IMR-90 (cell line): ENCODE measurements around the gene PDE5A. TPM values are rescaled to one million over a fixed set of nuclear protein-coding genes. Genes with fewer than 3 reads are reported as not detected.

Experiments
- ATAC-seq: fragments of 200-7000 bp; cut with Tn5 transposase; 2 replicates; pipeline ENCODE4 v1.9.1; 2020; ENCODE audit warnings: low read depth, mild to moderate bottlenecking, moderate library complexity
- BruUV-seq: library from RNA; stranded (reverse); fragments of 400-500 nt; replicated peaks from 2 replicates; lab custom pipeline; 2021; lab: Mats Ljungman, UMichigan
- CTCF ChIA-PET: fragments of 300-600 bp; formaldehyde crosslinking; extraction: SDS; loops from one replicate; lab custom pipeline; 2021; ENCODE audit warnings: antibody characterized with exemption; lab: Yijun Ruan, JAX
- POLR2A ChIA-PET: fragments of 300-600 bp; sonication (Branson Sonifier 250); formaldehyde crosslinking; loops from one replicate; lab custom pipeline; 2022; ENCODE audit warnings: antibody characterized with exemption; ENCODE audit not compliant: unreplicated experiment; lab: Charles Lee
- DNase-seq: peaks from one replicate; pipeline ENCODE4 v3.0.0; 2013
- H2AFZ ChIP-seq: replicated peaks from 2 replicates; pipeline ENCODE3; 2013; ENCODE audit warnings: low read length, mild to moderate bottlenecking; ENCODE audit not compliant: poor library complexity
- H2AK5ac ChIP-seq: 2 replicates; pipeline ENCODE4 v1.6.1; 2013; ENCODE audit warnings: low read depth, low read length, inconsistent platforms
- H2AK9ac ChIP-seq: replicated peaks from 2 replicates; pipeline ENCODE3; 2013; ENCODE audit warnings: mild to moderate bottlenecking, low read depth, low read length, moderate library complexity; ENCODE audit not compliant: poor library complexity
- H2BK120ac ChIP-seq: 2 replicates; pipeline ENCODE4 v1.6.1; 2013; ENCODE audit warnings: low read depth, low read length, inconsistent platforms
- H2BK15ac ChIP-seq: 3 replicates; pipeline ENCODE4 v1.6.1; 2013; ENCODE audit warnings: low read depth, low read length, inconsistent platforms
- H2BK20ac ChIP-seq: 2 replicates; pipeline ENCODE4 v1.6.1; 2013; ENCODE audit warnings: low read depth, mild to moderate bottlenecking, inconsistent platforms, low read length, moderate library complexity
- H2BK5ac ChIP-seq: 2 replicates; pipeline ENCODE4 v1.6.1; 2013; ENCODE audit warnings: mild to moderate bottlenecking, low read depth, low read length, inconsistent platforms; ENCODE audit not compliant: poor library complexity, severe bottlenecking
- H3K14ac ChIP-seq: replicated peaks from 2 replicates; pipeline ENCODE4 v1.6.1; 2013; ENCODE audit warnings: low read depth, low read length, inconsistent platforms
- H3K18ac ChIP-seq: 2 replicates; pipeline ENCODE4 v1.6.1; 2013; ENCODE audit warnings: low read depth, low read length, control low read depth
- H3K23ac ChIP-seq: 2 replicates; pipeline ENCODE4 v1.6.1; 2013; ENCODE audit warnings: low read depth, low read length, inconsistent platforms
- H3K27ac ChIP-seq: 2 replicates; pipeline ENCODE4 v1.5.1; 2013; ENCODE audit warnings: mild to moderate bottlenecking, control low read depth, low read length; ENCODE audit not compliant: insufficient read depth
- H3K27me3 ChIP-seq: 2 replicates; pipeline ENCODE4 v1.6.1; 2013; ENCODE audit warnings: low read length; ENCODE audit not compliant: control insufficient read depth, insufficient read depth
- H3K36me3 ChIP-seq: 2 replicates; pipeline ENCODE4 v1.6.1; 2013; ENCODE audit warnings: low read length, mixed read lengths; ENCODE audit not compliant: control insufficient read depth, insufficient read depth
- H3K4ac ChIP-seq: 2 replicates; pipeline ENCODE4 v1.6.1; 2013; ENCODE audit warnings: low read depth, low read length, inconsistent platforms
- H3K4me1 ChIP-seq: 2 replicates; pipeline ENCODE4 v1.6.1; 2013; ENCODE audit warnings: low read length, mixed read lengths; ENCODE audit not compliant: control insufficient read depth, insufficient read depth
- H3K4me2 ChIP-seq: 2 replicates; pipeline ENCODE4 v1.6.1; 2013; ENCODE audit warnings: low read depth, mild to moderate bottlenecking, control low read depth, low read length, moderate library complexity
- H3K4me3 ChIP-seq: 2 replicates; pipeline ENCODE4 v1.5.1; 2013; ENCODE audit warnings: low read depth, mild to moderate bottlenecking, control low read depth, low read length, moderate library complexity; ENCODE audit not compliant: insufficient read depth
- H3K56ac ChIP-seq: 2 replicates; pipeline ENCODE4 v1.6.1; 2013; ENCODE audit warnings: low read length, inconsistent platforms; ENCODE audit not compliant: insufficient read depth; ENCODE audit errors: extremely low read depth
- H3K79me1 ChIP-seq, 2 experiments: 2 replicates each; pipeline ENCODE4 v1.6.1; 2013; ENCODE audit warnings: low read length in 2 of 2, inconsistent platforms in 1 of 2, low read depth in 1 of 2
- H3K9ac ChIP-seq: 2 replicates; pipeline ENCODE4 v1.6.1; 2013; ENCODE audit warnings: low read depth, low read length, control low read depth
- H3K9me1 ChIP-seq: 2 replicates; pipeline ENCODE4 v1.6.1; 2013; ENCODE audit warnings: low read length, inconsistent platforms; ENCODE audit not compliant: insufficient read depth
- H3K9me3 ChIP-seq: 2 replicates; pipeline ENCODE4 v1.6.1; 2013; ENCODE audit warnings: low read length; ENCODE audit not compliant: control insufficient read depth, insufficient read depth
- H4K20me1 ChIP-seq: 2 replicates; pipeline ENCODE4 v1.6.1; 2013; ENCODE audit warnings: low read length, inconsistent platforms; ENCODE audit not compliant: insufficient read depth
- H4K5ac ChIP-seq: 2 replicates; pipeline ENCODE4 v1.6.1; 2013; ENCODE audit warnings: mild to moderate bottlenecking, low read depth, low read length, control low read depth
- H4K8ac ChIP-seq, 2 experiments: 2 replicates each; pipeline ENCODE4 v1.6.1; 2013; ENCODE audit warnings: low read depth in 2 of 2, low read length in 2 of 2, control low read depth in 1 of 2, inconsistent platforms in 1 of 2
- H4K91ac ChIP-seq: 2 replicates; pipeline ENCODE4 v1.6.1; 2013; ENCODE audit warnings: low read depth, low read length, inconsistent platforms; ENCODE audit not compliant: insufficient read depth
- CEBPB ChIP-seq: IDR thresholded peaks from 2 replicates; pipeline ENCODE4 v1.6.1; 2012; ENCODE audit warnings: low read depth, low read length, improper control_type of control experiment
- CHD1 ChIP-seq: IDR thresholded peaks from 2 replicates; pipeline ENCODE4 v1.6.1; 2012; ENCODE audit warnings: low read depth, low read length, improper control_type of control experiment
- FOS ChIP-seq: fragments of 150-350 bp; IDR thresholded peaks from 2 replicates; pipeline ENCODE4 v1.6.1; 2016; ENCODE audit warnings: low read depth, low read length
- RAD21 ChIP-seq: IDR thresholded peaks from 2 replicates; pipeline ENCODE4 v1.6.1; 2012; ENCODE audit warnings: low read length, improper control_type of control experiment
- RCOR1 ChIP-seq: IDR thresholded peaks from 2 replicates; pipeline ENCODE4 v1.6.1; 2012; ENCODE audit warnings: mild to moderate bottlenecking, low read length, improper control_type of control experiment; ENCODE audit not compliant: insufficient replicate concordance
- RFX5 ChIP-seq: IDR thresholded peaks from 2 replicates; pipeline ENCODE4 v1.8.0; 2012; ENCODE audit warnings: low read depth, mild to moderate bottlenecking, low read length, moderate library complexity
- dilution Hi-C: fragments of 300-500 bp; cut with HindIII; formaldehyde crosslinking; loops from one replicate; pipeline ENCODE4 v1.14.3; 2018; ENCODE audit warnings: low sequenced_read_pairs; ENCODE audit not compliant: unreplicated experiment
- in situ Hi-C: fragments of 300-500 bp; cut with MboI; formaldehyde crosslinking; loops from 3 replicates; pipeline ENCODE4 v1.14.3; 2019; ENCODE audit warnings: low sequenced_read_pairs, inconsistent platforms, mixed read lengths
- intact Hi-C: fragments of 100-400 bp; cut with micrococcal nuclease; formaldehyde crosslinking; loops from 2 replicates; pipeline ENCODE4 v1.10.0; 2022
- polyA plus RNA-seq, 3 experiments: library from polyadenylated mRNA; depleted of rRNA; stranded (reverse); fragments of >200 nt; gene quantifications; 2 replicates each; pipeline ENCODE4 v1.2.3, GENCODE V29; 2012; ENCODE audit warnings: low replicate concordance in 1 of 3
- total RNA-seq: library from RNA; depleted of rRNA; stranded (reverse); fragments of >200 nt; gene quantifications from 2 replicates; pipeline ENCODE4 v1.2.3, GENCODE V29; 2012
- TF ChIP-seq, protein P1 (sequence below): fragments of 150-350 bp; IDR thresholded peaks from 2 replicates; pipeline ENCODE4 v1.6.1; 2016; ENCODE audit warnings: low read depth, mild to moderate bottlenecking, low read length, moderate library complexity, borderline replicate concordance

Gene PDE5A
- total and polyA plus RNA-seq, 2 of the 4 experiments (the other 2 are of a cell fraction): 101 to 770 TPM

DNA sequence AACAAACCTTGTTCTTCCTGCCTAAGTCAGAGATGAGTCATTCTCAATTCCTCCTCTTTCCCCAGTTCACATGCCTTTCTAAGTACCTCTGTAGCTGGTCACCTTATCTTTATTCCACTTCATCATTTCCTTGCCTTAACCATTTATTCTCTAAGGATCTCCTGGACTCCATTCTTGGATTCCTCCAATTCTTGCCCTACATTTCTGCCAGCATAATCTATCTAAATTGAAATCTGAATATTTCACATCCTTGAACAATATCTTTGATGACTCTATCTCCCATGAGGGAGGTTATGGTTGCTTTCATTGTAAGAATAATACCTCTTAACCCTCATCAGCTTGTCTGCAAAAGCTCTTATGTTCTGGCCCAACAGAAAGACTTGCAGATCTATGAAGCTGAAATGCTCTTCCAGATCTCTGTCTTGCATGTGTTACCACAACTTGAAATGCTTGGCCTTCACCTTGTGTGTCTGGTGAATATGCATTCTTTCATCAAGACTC, 28.6 kb upstream of the PDE5A start:
- Histone ChIP-seq H3K18ac (peak overlapping the region; percentile 99), H3K36me3 (no peaks in the 10 kb centered on the region), H3K4me3 (no peak overlapping the region), H3K56ac (peak overlapping the region; percentile 99), H3K4me2 (peak overlapping the region; percentile 65; the same call in 1 of the 2 replicates), H3K79me1 (peaks cover 0 to 17% of the 10 kb centered on the region in 2 experiments; a peak in 2 of 4 replicates), H3K9me3 (no peaks in the 10 kb centered on the region), H3K14ac (peak overlapping the region; percentile 88), H3K27me3 (no peaks in the 10 kb centered on the region), H3K4me1 (peaks cover 18% of the 10 kb centered on the region), H2BK5ac (peak overlapping the region; percentile 100), H3K9me1 (peaks cover 5% of the 10 kb centered on the region; the same call in 1 of the 2 replicates), H4K91ac (peak overlapping the region; percentile 94), H2BK15ac (peak overlapping the region; percentile 35; the same call in 2 of the 3 replicates), H2BK120ac (peak overlapping the region; percentile 99), H2AK5ac (peak overlapping the region; percentile 60; the same call in 1 of the 2 replicates), H3K23ac (peak overlapping the region; percentile 96), H3K9ac (no peak overlapping the region), H2BK20ac (peak overlapping the region; percentile 99), H4K20me1 (no peaks in the 10 kb centered on the region), H4K8ac (peak overlapping the region; percentile 4 to 99; a peak in 2 of 4 replicates), H2AFZ (no peak overlapping the region), H4K5ac (peak overlapping the region; percentile 98), H2AK9ac (no peak overlapping the region), H3K27ac (peak overlapping the region; percentile 59; the same call in 1 of the 2 replicates), H3K4ac (peak overlapping the region; percentile 98)
- BruUV-seq: no TSS peak
- intact Hi-C loops (no loop called here), dilution Hi-C loops (no loop called here), in situ Hi-C loops (no loop called here)
- POLR2A ChIA-PET: interaction anchor here (0.6 to 4.0 kb wide), 7 partner anchors 28 to 245 kb away, joined by 3 to 20 read pairs (median 3); partner anchors contain the start of gene PDE5A
- ATAC-seq: no peak
- TF ChIP-seq CEBPB (no peak), CHD1 (no peak), RAD21 (no peak), FOS (0 out of 2 replicates have a peak, but pooled peaks have one; percentile 9), RCOR1 (no peak), RFX5 (no peak)
- TF ChIP-seq, protein P1, sequence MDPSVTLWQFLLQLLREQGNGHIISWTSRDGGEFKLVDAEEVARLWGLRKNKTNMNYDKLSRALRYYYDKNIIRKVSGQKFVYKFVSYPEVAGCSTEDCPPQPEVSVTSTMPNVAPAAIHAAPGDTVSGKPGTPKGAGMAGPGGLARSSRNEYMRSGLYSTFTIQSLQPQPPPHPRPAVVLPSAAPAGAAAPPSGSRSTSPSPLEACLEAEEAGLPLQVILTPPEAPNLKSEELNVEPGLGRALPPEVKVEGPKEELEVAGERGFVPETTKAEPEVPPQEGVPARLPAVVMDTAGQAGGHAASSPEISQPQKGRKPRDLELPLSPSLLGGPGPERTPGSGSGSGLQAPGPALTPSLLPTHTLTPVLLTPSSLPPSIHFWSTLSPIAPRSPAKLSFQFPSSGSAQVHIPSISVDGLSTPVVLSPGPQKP: no peak
- CTCF ChIA-PET: interaction anchor here (0.5 to 1.6 kb wide), 3 partner anchors 28 to 663 kb away, joined by 3 to 5 read pairs (median 4); partner anchors contain the start of gene PDE5A
- peak; percentile 69 for DNase-seq
